Endothelial cell of umbilical vein (primary cell): Measurements from ENCODE around the gene ZNF774.

ENCODE experiments used
- CTCF ChIP-seq, 2 donors: IDR thresholded peaks; 1 replicate in 1 of 2; 2 replicates in 1 of 2; pipeline ENCODE4 v1.5.1; 2011; ENCODE audit warnings: low read length in 2 of 2, mild to moderate bottlenecking in 2 of 2, moderate library complexity in 2 of 2, control low read depth in 1 of 2, inconsistent platforms in 1 of 2, low read depth in 1 of 2; ENCODE audit not compliant: insufficient read depth in 1 of 2; ENCODE audit errors: extremely low read depth in 1 of 2
- EZH2 ChIP-seq: IDR thresholded peaks from 2 replicates; pipeline ENCODE4 v1.6.1; 2012; ENCODE audit warnings: borderline replicate concordance, low read depth, mild to moderate bottlenecking, moderate library complexity, low read length, inconsistent platforms; ENCODE audit not compliant: severe bottlenecking
- GATA2 ChIP-seq: IDR thresholded peaks from 2 replicates; pipeline ENCODE4 v1.7.0; 2011; ENCODE audit warnings: low read depth, mild to moderate bottlenecking, moderate library complexity, mixed read lengths, low read length; ENCODE audit not compliant: insufficient read length, insufficient read depth
- JUN ChIP-seq: IDR thresholded peaks from 2 replicates; pipeline ENCODE4 v1.6.1; 2011; ENCODE audit warnings: borderline replicate concordance, low read depth; ENCODE audit not compliant: insufficient read length, insufficient read depth
- MAX ChIP-seq: IDR thresholded peaks from 2 replicates; pipeline ENCODE4 v1.6.1; 2011; ENCODE audit not compliant: insufficient read depth, insufficient read length
- POLR2A ChIP-seq: IDR thresholded peaks from 2 replicates; pipeline ENCODE4 v1.6.1; 2012; ENCODE audit warnings: low read depth, mild to moderate bottlenecking, control low read depth, low read length
- POLR2AphosphoS5 ChIP-seq: IDR thresholded peaks from 2 replicates; pipeline ENCODE4 v1.6.1; 2012; ENCODE audit warnings: low read depth, mild to moderate bottlenecking, control low read depth, low read length, moderate library complexity; ENCODE audit not compliant: insufficient read depth

GRCh38 chr15:90379263-90379662 is 27.2 kb downstream of the ZNF774 start:
- no peak for TF ChIP-seq EZH2
- no peak for TF ChIP-seq POLR2AphosphoS5
- no peak for TF ChIP-seq POLR2A
- TF ChIP-seq CTCF (IDR thresholded peaks at IDR 0.05; ENCODE audit: extremely low read depth in 1 of 2, insufficient read depth in 1 of 2, low read depth in 1 of 2, low read length in 2 of 2) = no peak
- no peak for TF ChIP-seq MAX
- TF ChIP-seq JUN = no peak
- TF ChIP-seq GATA2 = no peak
